SK-N-SH treated with all-trans-retinoic acid at 6 μM for 48 hours (cell line): ENCODE data around the gene UBE2S.

Experiments used
- BACH2 ChIP-seq: fragments of 250-450 bp; sonication (Bioruptor Pico); IDR thresholded peaks from 2 replicates; pipeline ENCODE4 v1.9.0; 2021; ENCODE audit warnings: mild to moderate bottlenecking, borderline replicate concordance
- CSDC2 ChIP-seq: fragments of 250-450 bp; sonication (Bioruptor Pico); IDR thresholded peaks from 2 replicates; pipeline ENCODE4 v1.5.0; 2020; ENCODE audit warnings: mild to moderate bottlenecking, moderate library complexity
- CSRNP3 ChIP-seq: fragments of 250-450 bp; sonication (Bioruptor Pico); IDR thresholded peaks from 2 replicates; pipeline ENCODE4 v1.5.1; 2021; ENCODE audit warnings: mild to moderate bottlenecking, moderate library complexity
- ISL1 ChIP-seq: fragments of 250-450 bp; sonication (Bioruptor Pico); IDR thresholded peaks from 2 replicates; pipeline ENCODE4 v2.1.2; 2022; ENCODE audit warnings: mild to moderate bottlenecking, moderate library complexity
- OSR1 ChIP-seq: fragments of 250-450 bp; sonication (Bioruptor Pico); IDR thresholded peaks from 2 replicates; pipeline ENCODE4 v1.8.0; 2022; ENCODE audit warnings: moderate library complexity, mild to moderate bottlenecking, inconsistent platforms
- PATZ1 ChIP-seq: fragments of 250-450 bp; sonication (Bioruptor Pico); IDR thresholded peaks from 2 replicates; pipeline ENCODE4 v1.8.0; 2020; ENCODE audit warnings: mild to moderate bottlenecking, moderate library complexity, borderline replicate concordance
- RARB ChIP-seq: fragments of 250-450 bp; sonication (Bioruptor Pico); IDR thresholded peaks from 2 replicates; pipeline ENCODE4 v1.8.0; 2021; ENCODE audit warnings: mild to moderate bottlenecking, moderate library complexity
- SNAI2 ChIP-seq: fragments of 250-450 bp; sonication (Bioruptor Pico); IDR thresholded peaks from 2 replicates; pipeline ENCODE4 v1.5.0; 2020; ENCODE audit warnings: mild to moderate bottlenecking, moderate library complexity
- TSHZ2 ChIP-seq: fragments of 250-450 bp; sonication (Bioruptor Pico); IDR thresholded peaks from 2 replicates; pipeline ENCODE4 v1.5.0; 2020; ENCODE audit warnings: mild to moderate bottlenecking, moderate library complexity
- ZFP3 ChIP-seq: fragments of 250-450 bp; sonication (Bioruptor Pico); IDR thresholded peaks from 2 replicates; pipeline ENCODE4 v1.5.0; 2020; ENCODE audit warnings: mild to moderate bottlenecking, moderate library complexity

GRCh38 chr19:55408533-55408872, 915 bp upstream of the UBE2S start:
- TF ChIP-seq PATZ1 (CRISPR knock-in tag) (no peak), ISL1 (CRISPR knock-in tag) (no peak), RARB (CRISPR knock-in tag) (no peak), SNAI2 (CRISPR knock-in tag) (peak; percentile 68; the same call in 1 of the 2 replicates), ZFP3 (CRISPR knock-in tag) (no peak), OSR1 (CRISPR knock-in tag) (no peak), CSRNP3 (CRISPR knock-in tag) (peak; percentile 52; the same call in 1 of the 2 replicates), BACH2 (no peak), CSDC2 (CRISPR knock-in tag) (no peak), TSHZ2 (CRISPR knock-in tag) (no peak)
